Glutamatergic neuron (in vitro differentiated cells): ENCODE data around the gene TAAR2. TPM values are rescaled to one million over a fixed set of nuclear protein-coding genes. Genes with fewer than 3 reads are reported as not detected.
"Not testable (repeated sequence)": the region's sequence is repeated elsewhere in the genome, so short reads cannot be mapped to it uniquely, and the experiment has no call there.

Experiments used
- DNase-seq: peaks from one replicate; pipeline ENCODE4 v3.0.0; 2022
- H3K27ac Mint-ChIP-seq: one replicate; pipeline ENCODE4 v1.8.0; 2020; ENCODE audit warnings: mild to moderate bottlenecking, mixed read lengths, inconsistent platforms; ENCODE audit not compliant: unreplicated experiment
- H3K27me3 Mint-ChIP-seq: one replicate; pipeline ENCODE4 v1.8.0; 2020; ENCODE audit warnings: mild to moderate bottlenecking, moderate library complexity, mixed read lengths, inconsistent platforms; ENCODE audit not compliant: unreplicated experiment
- H3K36me3 Mint-ChIP-seq: one replicate; pipeline ENCODE4 v1.8.0; 2020; ENCODE audit warnings: mild to moderate bottlenecking, mixed read lengths, inconsistent platforms; ENCODE audit not compliant: unreplicated experiment
- H3K4me1 Mint-ChIP-seq: one replicate; pipeline ENCODE4 v1.8.0; 2020; ENCODE audit warnings: mild to moderate bottlenecking, low read depth, mixed read lengths, inconsistent platforms; ENCODE audit not compliant: unreplicated experiment
- H3K4me3 Mint-ChIP-seq: one replicate; pipeline ENCODE4 v1.8.0; 2020; ENCODE audit warnings: mild to moderate bottlenecking, mixed read lengths, inconsistent platforms; ENCODE audit not compliant: unreplicated experiment
- H3K9me3 Mint-ChIP-seq: one replicate; pipeline ENCODE4 v1.8.0; 2020; ENCODE audit warnings: mild to moderate bottlenecking, moderate library complexity, mixed read lengths, inconsistent platforms; ENCODE audit not compliant: unreplicated experiment
- total RNA-seq: library from RNA; stranded (reverse); fragmentation: NEBNext Ultra II Directional; extraction: Animal tissue kit (Norgen Biotek cat#: 25700); gene quantifications from one replicate; pipeline ENCODE4 v1.2.1, GENCODE V29; 2021; ENCODE audit not compliant: unreplicated experiment
- TF ChIP-seq, protein P1 (sequence below): fragments of 200-600 bp; sonication (generic); IDR thresholded peaks from one replicate; pipeline ENCODE4 v1.5.0; 2021; ENCODE audit not compliant: partially characterized antibody, unreplicated experiment

TAAR2 gene
- total RNA-seq, 1 donor from 2014 or later: not detected

DNA sequence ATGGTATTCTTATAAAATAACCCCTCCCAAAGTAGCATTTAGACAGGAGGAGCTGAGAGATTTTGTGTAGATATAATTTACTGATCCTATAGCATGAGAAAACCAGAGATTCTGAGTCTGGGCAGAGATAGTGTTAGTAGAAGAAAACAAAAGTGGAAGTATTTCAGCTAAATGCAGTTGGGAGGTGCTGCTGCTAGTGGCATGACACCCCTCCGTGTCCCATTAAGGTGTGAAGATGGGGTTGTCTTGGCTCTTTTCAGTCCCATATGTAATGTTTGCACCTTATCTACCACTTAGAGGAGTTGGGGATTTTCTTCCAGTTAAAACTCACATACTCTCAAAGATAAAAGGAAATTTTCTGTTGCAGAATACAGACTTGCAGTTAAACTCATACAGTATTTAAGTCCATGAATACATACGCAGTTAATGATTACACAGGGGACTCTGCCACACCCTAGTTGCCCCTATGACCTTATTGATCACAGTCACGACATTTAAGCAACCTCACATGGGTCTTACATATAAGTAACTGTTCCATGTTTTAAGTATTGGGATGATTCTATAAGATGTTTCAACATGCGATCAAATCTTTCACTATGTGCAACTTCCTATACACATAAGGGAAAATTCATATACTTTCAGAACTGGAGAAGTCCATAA is 11.5 kb downstream of the TAAR2 start:
- Mint-ChIP-seq H3K27me3 (peaks cover 2% of the 10 kb centered on the region), H3K9me3 (no peaks in the 10 kb centered on the region), H3K27ac (no peak overlapping the region), H3K4me3 (no peak overlapping the region), H3K36me3 (no peaks in the 10 kb centered on the region), H3K4me1 (peaks cover 12% of the 10 kb centered on the region)
- TF ChIP-seq, protein P1, sequence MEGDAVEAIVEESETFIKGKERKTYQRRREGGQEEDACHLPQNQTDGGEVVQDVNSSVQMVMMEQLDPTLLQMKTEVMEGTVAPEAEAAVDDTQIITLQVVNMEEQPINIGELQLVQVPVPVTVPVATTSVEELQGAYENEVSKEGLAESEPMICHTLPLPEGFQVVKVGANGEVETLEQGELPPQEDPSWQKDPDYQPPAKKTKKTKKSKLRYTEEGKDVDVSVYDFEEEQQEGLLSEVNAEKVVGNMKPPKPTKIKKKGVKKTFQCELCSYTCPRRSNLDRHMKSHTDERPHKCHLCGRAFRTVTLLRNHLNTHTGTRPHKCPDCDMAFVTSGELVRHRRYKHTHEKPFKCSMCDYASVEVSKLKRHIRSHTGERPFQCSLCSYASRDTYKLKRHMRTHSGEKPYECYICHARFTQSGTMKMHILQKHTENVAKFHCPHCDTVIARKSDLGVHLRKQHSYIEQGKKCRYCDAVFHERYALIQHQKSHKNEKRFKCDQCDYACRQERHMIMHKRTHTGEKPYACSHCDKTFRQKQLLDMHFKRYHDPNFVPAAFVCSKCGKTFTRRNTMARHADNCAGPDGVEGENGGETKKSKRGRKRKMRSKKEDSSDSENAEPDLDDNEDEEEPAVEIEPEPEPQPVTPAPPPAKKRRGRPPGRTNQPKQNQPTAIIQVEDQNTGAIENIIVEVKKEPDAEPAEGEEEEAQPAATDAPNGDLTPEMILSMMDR: no peak
- DNase-seq: no peak

DNA sequence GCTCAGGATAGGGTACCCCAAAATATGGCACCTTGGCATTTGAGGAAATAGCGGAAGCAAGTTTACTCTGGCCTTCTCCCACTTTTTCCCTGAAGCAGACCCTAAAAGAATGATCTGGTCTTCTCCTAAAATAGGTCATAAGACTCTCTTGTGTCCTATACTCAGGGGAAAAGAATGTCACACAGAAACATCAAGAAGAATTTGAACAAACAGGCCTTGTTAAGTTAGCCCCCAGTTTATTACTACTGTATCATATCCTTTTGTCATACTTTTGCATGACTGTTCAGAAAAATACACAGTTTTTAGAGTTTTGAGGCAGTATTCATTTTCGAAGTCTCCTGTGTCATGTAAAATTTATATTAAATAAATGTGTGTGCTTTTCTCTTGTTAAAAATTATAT is 12.5 kb downstream of the TAAR2 start:
- H3K27ac Mint-ChIP-seq: no peak overlapping the region
- TF ChIP-seq, protein P1: no peak
- DNase-seq: no peak
- no peaks in the 10 kb centered on the region for H3K36me3 Mint-ChIP-seq
- H3K4me3 Mint-ChIP-seq: no peak overlapping the region
- no peaks in the 10 kb centered on the region for H3K9me3 Mint-ChIP-seq
- peaks cover 2% of the 10 kb centered on the region for H3K27me3 Mint-ChIP-seq
- H3K4me1 Mint-ChIP-seq: peaks cover 12% of the 10 kb centered on the region

DNA sequence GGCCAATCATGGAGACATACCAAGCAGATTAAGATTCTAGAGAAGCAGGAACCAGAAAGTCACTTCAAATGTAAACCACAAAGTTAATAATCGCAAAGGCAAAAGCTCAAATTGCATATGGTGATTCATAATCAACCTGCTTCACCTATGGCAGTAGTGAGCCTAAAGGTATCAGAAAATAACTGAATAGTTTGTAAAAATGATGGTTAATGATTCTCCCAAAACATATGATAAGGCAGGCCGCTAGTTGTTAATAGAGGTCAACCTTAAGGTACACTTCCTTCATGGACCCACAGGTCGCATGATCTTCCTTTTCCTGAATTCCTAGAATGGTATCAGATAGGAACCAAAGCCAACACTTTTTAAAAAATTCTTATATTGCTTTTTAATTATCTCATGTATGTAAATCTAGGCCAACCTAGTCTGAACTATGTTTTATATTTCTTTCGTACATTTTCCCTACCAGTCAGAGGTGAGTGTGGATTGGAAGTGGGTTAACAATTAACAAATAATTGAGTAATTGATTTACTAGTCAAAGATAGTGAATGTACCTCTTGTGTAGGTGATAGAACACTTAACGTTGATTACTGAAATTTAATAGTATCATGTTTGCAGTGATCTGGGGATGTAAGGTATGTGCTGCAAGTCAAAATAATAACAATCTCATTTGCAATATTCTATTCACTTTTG is 16.4 kb downstream of the TAAR2 start:
- no peak for DNase-seq

DNA sequence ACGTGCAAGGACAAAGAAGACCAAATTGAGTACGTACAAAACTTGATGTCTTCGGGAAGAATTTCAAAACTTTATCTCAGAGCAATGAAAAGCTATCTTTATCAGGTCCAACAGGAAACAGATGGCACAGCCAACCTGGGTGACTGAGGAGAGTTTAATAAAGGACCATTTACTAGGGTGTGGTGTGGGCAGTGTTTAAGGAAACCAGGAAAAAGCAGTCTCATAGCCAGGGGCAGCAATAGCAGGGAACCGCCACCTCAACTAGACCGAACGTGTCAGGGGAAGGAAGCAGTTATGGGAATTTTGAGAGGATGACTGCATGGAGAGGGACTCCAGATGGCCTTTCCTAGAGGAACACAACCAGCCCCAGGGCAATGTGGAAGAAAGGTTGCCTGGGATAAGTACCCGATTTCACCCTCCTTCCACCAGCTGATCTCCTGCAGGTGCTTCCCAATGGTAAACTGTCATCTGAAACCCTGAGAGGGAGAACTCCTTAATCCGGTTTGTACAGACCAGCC is 19.4 kb downstream of the TAAR2 start:
- Mint-ChIP-seq H3K27me3 (no peaks in the 10 kb centered on the region), H3K9me3 (no peaks in the 10 kb centered on the region), H3K4me3 (no peak overlapping the region), H3K4me1 (peaks cover 2% of the 10 kb centered on the region), H3K36me3 (no peaks in the 10 kb centered on the region), H3K27ac (no peak overlapping the region)
- no peak for DNase-seq
- TF ChIP-seq, protein P1: no peak

More for the DNA sequence above, 16.4 kb downstream of the TAAR2 start:
- Mint-ChIP-seq H3K36me3 (no peaks in the 10 kb centered on the region), H3K4me3 (no peak overlapping the region), H3K27ac (no peak overlapping the region), H3K9me3 (no peaks in the 10 kb centered on the region), H3K4me1 (peaks cover 10% of the 10 kb centered on the region), H3K27me3 (peaks cover 2% of the 10 kb centered on the region)
- TF ChIP-seq, protein P1: no peak

DNA sequence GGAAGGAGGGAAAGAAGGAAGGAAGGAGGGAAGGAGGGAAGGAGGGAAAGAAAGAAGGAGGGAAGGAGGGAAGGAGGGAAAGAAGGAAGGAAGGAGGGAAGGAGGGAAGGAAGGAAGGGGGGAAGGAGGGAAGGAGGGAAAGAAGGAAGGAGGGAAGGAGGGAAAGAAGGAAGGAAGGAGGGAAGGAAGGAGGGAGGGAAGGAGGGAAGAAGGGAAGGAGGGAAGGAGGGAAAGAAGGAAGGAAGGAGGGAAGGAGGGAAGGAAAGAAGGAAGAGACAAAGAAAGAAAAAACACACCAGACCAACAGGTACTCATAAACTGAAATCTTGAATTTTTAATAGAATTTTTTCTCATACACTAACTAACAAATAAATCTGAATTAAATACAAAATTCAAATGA is 23.2 kb downstream of the TAAR2 start:
- H3K27me3 Mint-ChIP-seq, H3K36me3 Mint-ChIP-seq, DNase-seq, H3K27ac Mint-ChIP-seq, H3K9me3 Mint-ChIP-seq, H3K4me3 Mint-ChIP-seq, H3K4me1 Mint-ChIP-seq: not testable (repeated sequence)
